SK-N-DZ (cell line): ENCODE data around the gene ABCA1.
A peak's percentile ranks its signal among the peaks of the same experiment; 100 is the strongest.

ENCODE experiments used
- DNase-seq: peaks from one replicate; pipeline ENCODE4 v3.0.0-alpha.2; 2015; ENCODE audit warnings: low spot score

ABCA1 gene

GRCh38 chr9:104844710-104845109 lies 83.2 kb downstream of the ABCA1 start:
- no peak for DNase-seq

- no peak for DNase-seq
Observed at GRCh38 chr9:104843644-104844240, 84.2 kb downstream of the ABCA1 start.

GRCh38 chr9:104842698-104843097 lies 85.3 kb downstream of the ABCA1 start:
- DNase-seq: no peak

- no peak for DNase-seq
Observed at GRCh38 chr9:104841601-104842141, 86.3 kb downstream of the ABCA1 start.

- DNase-seq: no peak
Observed at GRCh38 chr9:104838958-104839357, 89.0 kb downstream of the ABCA1 start.

- no peak for DNase-seq
Observed at GRCh38 chr9:104836767-104837166, 91.2 kb downstream of the ABCA1 start.

- peak; percentile 42 for DNase-seq
Observed at GRCh38 chr9:104836235-104836634, 91.7 kb downstream of the ABCA1 start.

- DNase-seq: no peak
Observed at GRCh38 chr9:104835161-104835560, 92.8 kb downstream of the ABCA1 start.

- no peak for DNase-seq
Observed at GRCh38 chr9:104833696-104834095, 94.3 kb downstream of the ABCA1 start.

GRCh38 chr9:104831681-104832080 lies 96.3 kb downstream of the ABCA1 start:
- no peak for DNase-seq

- no peak for DNase-seq
Observed at GRCh38 chr9:104826911-104827310, 101.0 kb downstream of the ABCA1 start.

- no peak for DNase-seq
Observed at GRCh38 chr9:104826079-104826775, 101.7 kb downstream of the ABCA1 start.

- DNase-seq: no peak
Observed at GRCh38 chr9:104820336-104820735, 107.6 kb downstream of the ABCA1 start.

- DNase-seq: no peak
Observed at GRCh38 chr9:104819033-104819432, 108.9 kb downstream of the ABCA1 start.

- no peak for DNase-seq
Observed at GRCh38 chr9:104817437-104817836, 110.5 kb downstream of the ABCA1 start.

- DNase-seq: no peak
Observed at GRCh38 chr9:104815851-104816565, 111.9 kb downstream of the ABCA1 start.

GRCh38 chr9:104810421-104811339 lies 117.3 kb downstream of the ABCA1 start:
- DNase-seq: no peak

- DNase-seq: no peak
Observed at GRCh38 chr9:104808035-104808614, 119.8 kb downstream of the ABCA1 start.

GRCh38 chr9:104805441-104805840 lies 122.5 kb downstream of the ABCA1 start:
- DNase-seq: no peak

- DNase-seq: no peak
Observed at GRCh38 chr9:104802906-104803305, 125.0 kb downstream of the ABCA1 start.

GRCh38 chr9:104802110-104802509 lies 125.8 kb downstream of the ABCA1 start:
- DNase-seq: no peak
